Upper lobe of left lung (tissue), 4 donors: Measurements from ENCODE around the gene SPESP1.

ENCODE experiments used
- EP300 ChIP-seq, 4 donors: sonication (generic); formaldehyde crosslinking; IDR thresholded peaks; one replicate each; pipeline ENCODE4 v1.5.1; 2017; ENCODE audit warnings: antibody characterized with exemption in 4 of 4, control low read depth in 2 of 4
- POLR2A ChIP-seq, 4 donors: fragments of 450-650 bp; IDR thresholded peaks; one replicate each; pipeline ENCODE4 v1.5.1; 2016 to 2017; ENCODE audit warnings: antibody characterized with exemption in 4 of 4, mild to moderate bottlenecking in 2 of 4
- POLR2AphosphoS5 ChIP-seq, 2 donors: sonication (generic); formaldehyde crosslinking; IDR thresholded peaks; one replicate each; pipeline ENCODE4 v1.5.1; 2017; ENCODE audit warnings: antibody characterized with exemption in 2 of 2
- TF ChIP-seq, protein P1 (sequence below), 6 experiments: fragments of 450-650 bp in 4 of 6; fragments of 200-600 bp in 2 of 6; sonication (generic) in 2 of 6; IDR thresholded peaks; one replicate each; pipeline ENCODE4 v1.5.1; 2016 to 2019; ENCODE audit warnings: antibody characterized with exemption in 6 of 6

- TF ChIP-seq POLR2AphosphoS5 (IDR thresholded peaks at IDR 0.05) (no peak), POLR2A (IDR thresholded peaks at IDR 0.05) (no peak), EP300 (IDR thresholded peaks at IDR 0.05) (no peak)
- TF ChIP-seq, protein P1, sequence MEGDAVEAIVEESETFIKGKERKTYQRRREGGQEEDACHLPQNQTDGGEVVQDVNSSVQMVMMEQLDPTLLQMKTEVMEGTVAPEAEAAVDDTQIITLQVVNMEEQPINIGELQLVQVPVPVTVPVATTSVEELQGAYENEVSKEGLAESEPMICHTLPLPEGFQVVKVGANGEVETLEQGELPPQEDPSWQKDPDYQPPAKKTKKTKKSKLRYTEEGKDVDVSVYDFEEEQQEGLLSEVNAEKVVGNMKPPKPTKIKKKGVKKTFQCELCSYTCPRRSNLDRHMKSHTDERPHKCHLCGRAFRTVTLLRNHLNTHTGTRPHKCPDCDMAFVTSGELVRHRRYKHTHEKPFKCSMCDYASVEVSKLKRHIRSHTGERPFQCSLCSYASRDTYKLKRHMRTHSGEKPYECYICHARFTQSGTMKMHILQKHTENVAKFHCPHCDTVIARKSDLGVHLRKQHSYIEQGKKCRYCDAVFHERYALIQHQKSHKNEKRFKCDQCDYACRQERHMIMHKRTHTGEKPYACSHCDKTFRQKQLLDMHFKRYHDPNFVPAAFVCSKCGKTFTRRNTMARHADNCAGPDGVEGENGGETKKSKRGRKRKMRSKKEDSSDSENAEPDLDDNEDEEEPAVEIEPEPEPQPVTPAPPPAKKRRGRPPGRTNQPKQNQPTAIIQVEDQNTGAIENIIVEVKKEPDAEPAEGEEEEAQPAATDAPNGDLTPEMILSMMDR (IDR thresholded peaks at IDR 0.05): no peak
These were observed 33.3 kb upstream of the SPESP1 start for GRCh38 chr15:68897016-68897415.
